Endometrium (tissue), 2 donors: ENCODE results near the gene MYO7A.

ENCODE experiments used
- FAIRE-seq: peaks from 2 replicates; lab custom pipeline; 2012; peaks lifted over from hg19 to GRCh38; lab: Jason Lieb, UNC
- donor health status: control.
- donor health status: control.

The MYO7A gene

DNA sequence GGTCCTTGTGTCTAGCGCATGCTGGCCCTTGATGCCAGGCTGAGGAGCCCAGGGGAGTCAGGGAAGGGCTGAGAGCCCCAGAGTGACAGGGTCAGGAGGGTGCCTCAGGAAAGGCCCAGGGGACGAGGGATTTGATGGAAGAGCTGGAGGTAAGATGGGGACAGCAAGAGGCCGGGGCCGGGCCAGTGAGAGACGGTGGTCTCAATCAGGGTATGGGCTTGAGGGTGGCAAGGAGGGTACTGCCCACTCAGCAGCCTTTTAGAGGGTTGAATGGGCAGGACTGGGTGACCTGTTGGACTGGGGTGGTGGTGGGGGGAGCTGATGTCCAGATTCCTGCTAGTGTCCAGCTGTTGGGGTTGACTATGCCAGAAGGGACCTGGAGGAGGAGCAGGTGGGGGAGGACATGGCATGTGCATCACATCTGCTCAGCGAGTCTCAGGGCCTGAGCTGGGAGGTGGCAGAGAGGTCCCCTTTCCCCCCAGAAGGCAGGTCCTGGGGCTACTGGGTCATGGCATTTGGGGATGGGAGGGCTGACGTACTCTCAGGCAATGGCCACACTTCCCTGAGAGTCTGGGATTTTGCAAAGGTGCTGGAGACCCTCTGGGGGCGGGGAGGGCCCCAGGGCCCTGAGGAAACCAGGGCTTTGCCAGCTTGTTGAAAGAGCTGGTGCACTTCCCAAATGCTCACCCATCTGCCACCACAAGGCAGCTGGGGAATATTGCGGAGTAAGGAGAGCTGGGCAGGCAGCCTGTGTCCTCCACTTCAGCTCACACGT lies 18.4 kb downstream of the MYO7A start:
- FAIRE-seq: no peak

DNA sequence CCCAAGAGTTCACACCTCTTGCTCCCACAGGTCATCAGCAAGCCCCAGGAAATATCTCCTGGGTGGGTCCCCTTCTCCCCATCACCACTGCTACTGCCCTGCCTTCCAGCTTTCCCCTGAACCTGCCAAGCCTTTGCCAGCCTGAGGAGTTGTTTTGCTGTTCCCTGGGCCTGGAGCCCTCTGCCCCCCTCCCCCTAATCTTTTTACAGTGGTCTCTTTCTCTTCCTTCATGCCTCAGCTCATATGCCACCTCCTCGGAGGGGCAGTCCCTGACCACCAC lies 18.9 kb downstream of the MYO7A start:
- FAIRE-seq: no peak

DNA sequence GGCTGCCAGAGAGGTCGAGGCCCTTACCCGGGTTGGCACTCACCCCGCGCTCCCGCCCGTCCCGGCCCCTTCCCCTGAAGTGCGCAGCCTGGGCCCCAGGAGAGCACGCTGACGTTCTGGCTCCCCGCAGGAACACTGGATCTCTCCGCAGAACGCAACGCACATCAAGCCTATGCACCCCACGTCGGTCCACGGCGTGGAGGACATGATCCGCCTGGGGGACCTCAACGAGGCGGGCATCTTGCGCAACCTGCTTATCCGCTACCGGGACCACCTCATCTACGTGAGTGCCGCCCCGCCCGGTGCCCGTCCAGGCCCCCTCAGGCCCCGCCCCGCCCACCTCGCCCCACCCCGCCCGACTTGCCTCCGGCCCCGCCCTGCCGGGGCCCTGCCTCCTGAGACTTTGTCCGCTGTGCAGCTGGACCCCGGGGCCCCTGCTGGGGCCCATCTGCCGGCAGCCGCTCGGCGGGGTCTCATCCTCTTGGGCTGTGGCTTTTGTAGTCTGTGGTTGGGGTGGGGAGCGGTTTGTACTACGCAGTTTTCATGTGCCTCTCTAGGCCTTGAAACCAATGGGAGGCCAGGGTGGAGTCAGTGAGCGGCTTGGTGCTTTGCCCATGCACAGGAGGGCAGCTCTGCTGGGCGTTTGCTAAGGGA lies 19.7 kb downstream of the MYO7A start:
- FAIRE-seq: no peak

- no peak for FAIRE-seq
Measured at GRCh38 chr11:77148963-77149715, 21.1 kb downstream of the MYO7A start.

DNA sequence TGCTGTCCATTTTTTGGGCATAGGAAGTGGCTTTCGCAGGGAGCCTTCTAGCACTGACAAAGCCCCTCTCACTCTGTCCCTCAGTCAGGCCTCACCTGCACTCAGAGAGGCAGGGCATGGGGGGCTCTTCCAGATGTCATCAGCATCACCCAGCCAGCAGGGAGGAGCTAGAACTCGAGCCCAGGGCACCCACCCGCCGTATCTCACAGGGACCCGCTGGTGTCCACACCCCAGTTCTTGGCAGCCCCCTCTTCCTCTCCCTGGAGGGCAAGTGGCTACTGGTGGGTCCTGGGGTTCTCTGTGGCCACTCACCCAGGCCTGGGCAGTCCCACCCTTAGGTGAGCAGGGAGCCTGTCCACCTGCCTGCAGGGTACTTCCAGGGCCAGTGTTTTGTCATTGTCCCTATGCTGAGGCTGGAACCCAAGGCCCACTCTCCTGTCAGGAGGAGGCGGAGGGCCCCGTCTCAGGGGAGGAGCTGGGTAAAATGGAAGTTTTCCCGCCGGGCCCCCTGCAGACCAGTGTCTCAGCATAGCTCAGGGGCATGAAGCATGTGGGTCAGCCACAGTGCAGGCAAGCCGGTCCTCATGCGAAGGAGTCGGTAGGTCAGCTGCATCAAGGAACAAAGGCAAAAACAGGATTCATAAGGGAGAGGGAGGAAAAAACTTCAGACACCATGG lies 21.8 kb downstream of the MYO7A start:
- no peak for FAIRE-seq

GRCh38 chr11:77150836-77151235 lies 22.8 kb downstream of the MYO7A start:
- no peak for FAIRE-seq

DNA sequence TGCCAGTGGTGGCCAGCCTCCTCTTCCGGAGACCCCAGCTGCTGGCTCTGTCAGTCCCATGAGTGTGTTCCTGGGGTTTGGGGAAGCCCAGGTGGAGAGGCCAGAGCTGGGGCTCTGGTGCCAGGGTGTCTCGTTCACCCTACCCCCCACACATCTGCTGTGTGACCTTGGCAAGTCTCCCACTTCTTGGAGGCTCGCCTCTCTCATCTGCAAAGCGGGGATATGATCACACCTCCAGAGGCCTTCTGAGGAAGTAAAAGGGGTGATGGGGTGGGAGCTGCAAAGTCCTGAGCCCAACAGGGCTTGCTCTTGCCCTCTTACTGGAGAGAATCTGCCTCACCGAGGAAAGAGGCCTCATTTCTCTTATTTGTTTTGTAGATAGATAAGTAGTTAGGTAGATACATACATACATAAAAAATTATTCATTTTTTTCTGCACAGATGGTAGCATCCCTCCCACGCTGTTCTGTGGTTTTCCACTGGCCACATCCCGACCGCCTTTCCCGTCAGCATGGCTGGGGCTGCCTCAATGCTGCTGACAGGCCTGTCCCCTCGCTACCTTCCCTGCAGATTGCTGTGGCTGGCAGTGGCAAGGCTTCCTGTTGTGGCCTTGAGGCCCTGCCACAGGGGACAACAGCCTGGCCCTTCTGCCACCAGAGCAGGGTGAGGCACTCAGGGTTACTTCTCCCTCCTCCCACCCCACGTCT lies 23.9 kb downstream of the MYO7A start:
- FAIRE-seq: no peak

DNA sequence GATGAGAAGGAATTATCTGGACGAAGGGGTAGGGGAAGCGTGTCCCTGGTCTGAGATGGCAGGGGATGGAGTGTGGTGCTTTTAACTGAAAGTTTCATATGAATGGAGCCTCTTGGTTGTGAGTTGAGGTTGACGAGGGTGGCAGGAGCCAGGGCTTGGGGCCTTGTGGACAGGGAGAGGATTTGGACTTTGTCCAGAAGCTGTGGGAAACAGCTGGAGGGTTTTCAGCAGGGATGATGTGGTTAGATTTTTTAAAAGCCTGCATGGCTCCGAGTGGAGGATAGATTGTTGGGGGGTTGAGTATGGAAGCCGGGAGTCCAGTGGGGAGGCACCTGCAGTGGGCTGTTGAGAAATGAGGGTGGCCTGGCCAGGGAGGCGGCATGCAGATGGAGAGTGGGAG lies 24.8 kb downstream of the MYO7A start:
- no peak for FAIRE-seq

- FAIRE-seq: no peak
Measured at GRCh38 chr11:77153276-77154185, 25.5 kb downstream of the MYO7A start.

DNA sequence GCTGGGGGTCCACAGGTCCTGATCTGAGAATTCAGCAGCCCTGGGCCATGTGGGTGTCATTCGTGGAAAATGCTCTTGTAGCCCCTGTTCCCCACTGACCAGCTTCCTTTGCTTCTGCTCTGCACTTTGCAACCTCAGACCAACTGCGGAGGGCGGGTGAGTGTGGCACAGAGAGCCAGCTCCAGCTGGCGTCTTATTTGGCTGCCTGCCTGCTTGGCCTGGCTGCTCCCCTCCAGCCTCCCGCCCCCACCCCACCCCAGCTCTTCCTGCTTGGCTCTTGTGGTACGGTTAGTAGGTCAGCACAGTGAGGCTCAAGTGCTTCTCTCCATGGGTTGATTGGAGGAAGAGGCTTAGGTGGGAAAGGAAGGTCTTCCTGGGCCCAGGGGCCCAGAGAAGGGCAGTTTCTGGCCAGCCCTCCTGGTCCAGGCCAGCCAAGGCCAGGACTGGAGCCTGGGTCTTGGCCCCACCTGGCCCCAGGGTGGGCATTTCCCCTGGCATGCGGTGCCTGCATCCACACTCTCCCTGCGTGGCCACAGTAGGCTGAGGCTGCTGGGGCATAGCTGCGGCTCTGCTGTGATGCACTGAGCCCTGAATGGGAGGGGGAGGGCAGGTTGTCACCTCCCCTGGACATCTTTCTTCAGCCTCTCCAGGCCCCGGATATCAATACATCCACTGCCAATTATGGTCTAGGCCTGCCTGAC lies 26.5 kb downstream of the MYO7A start:
- no peak for FAIRE-seq

DNA sequence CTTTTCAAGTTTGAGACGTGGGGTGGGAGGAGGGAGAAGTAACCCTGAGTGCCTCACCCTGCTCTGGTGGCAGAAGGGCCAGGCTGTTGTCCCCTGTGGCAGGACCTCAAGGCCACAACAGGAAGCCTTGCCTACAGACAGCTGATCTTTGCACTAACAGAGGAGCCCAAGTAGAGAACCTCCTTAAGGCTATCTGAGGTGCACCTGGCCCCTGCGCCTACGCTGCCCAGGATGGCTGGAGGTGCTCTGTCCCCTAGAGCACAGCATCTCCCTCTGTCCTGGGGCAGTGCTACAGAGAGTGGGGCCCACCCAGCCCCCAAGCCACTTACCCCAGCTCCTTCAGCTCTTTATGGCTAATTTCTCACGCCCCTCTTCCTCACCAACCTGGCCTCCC lies 27.0 kb downstream of the MYO7A start:
- FAIRE-seq: no peak

- no peak for FAIRE-seq
Measured at GRCh38 chr11:77155556-77156130, 27.6 kb downstream of the MYO7A start.

DNA sequence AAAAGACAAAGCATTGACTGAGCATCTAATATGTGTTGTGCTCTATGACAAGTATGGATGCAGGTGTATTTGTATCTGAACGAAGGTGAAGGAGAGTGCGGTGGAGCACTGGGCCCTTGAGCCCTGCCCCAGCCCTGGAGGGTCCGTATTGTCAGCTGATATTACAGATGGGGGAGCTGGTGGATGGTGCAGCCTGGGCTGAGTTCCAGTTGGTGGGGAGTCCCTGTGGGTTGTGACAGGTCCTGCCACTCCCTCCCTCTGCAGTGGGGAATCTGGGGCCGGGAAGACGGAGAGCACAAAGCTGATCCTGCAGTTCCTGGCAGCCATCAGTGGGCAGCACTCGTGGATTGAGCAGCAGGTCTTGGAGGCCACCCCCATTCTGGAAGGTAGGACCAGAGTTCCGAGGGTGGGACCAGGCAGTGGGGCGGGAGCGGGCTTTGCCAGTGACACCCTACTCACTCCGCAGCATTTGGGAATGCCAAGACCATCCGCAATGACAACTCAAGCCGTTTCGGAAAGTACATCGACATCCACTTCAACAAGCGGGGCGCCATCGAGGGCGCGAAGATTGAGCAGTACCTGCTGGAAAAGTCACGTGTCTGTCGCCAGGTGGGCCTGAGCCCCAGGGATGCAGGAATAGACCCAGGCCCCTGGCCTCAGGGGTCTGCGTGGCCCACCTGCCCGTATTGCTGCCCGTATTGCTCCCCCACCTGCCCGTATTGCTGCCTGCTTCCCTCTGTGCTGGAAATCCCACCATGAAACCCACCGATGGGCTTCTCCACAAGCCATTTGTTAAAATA lies 28.6 kb downstream of the MYO7A start:
- no peak for FAIRE-seq

DNA sequence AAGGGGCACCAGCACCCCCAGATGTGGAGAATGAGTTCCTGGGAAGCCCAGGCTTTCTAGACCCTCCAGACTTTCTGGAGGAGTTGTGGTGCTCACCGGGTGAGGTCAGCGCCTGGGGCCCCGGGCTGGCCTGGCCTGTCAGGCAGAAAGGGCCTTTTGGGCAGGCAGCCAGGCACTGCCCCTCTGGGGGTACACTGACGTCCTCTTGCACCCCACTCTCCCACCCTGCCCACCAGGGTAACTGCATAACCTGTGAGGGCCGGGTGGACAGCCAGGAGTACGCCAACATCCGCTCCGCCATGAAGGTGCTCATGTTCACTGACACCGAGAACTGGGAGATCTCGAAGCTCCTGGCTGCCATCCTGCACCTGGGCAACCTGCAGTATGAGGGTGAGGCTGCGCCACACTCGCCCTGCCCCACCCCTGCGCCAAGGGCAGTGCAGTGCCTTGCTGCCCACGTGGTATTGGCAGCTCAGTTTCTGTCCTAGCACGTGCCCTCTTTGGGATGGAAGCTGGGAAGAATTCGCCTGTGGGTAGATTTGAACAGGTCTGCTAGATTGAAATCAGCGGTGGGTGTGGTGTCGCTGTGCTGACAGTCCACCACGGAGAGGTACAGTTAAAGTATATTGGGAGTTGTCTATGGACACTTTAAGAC lies 30.1 kb downstream of the MYO7A start:
- no peak for FAIRE-seq

GRCh38 chr11:77159219-77159936 lies 31.3 kb downstream of the MYO7A start:
- no peak for FAIRE-seq

- no peak for FAIRE-seq
Measured at GRCh38 chr11:77159937-77160495, 32.0 kb downstream of the MYO7A start.

- no peak for FAIRE-seq
Measured at GRCh38 chr11:77163271-77163670, 35.2 kb downstream of the MYO7A start.

GRCh38 chr11:77165066-77165465 lies 37.0 kb downstream of the MYO7A start:
- no peak for FAIRE-seq
